BE2C (cell line): ENCODE measurements around the gene MBOAT1.

ENCODE experiments used
- DNase-seq: peaks from one replicate; pipeline ENCODE4 v3.0.0-alpha.2; 2020
- H3K27me3 ChIP-seq: fragments of 250-450 bp; sonication (Bioruptor Pico); 2 replicates; pipeline ENCODE4 v1.5.1; 2020; ENCODE audit warnings: mild to moderate bottlenecking
- H3K36me3 ChIP-seq: fragments of 250-450 bp; sonication (Bioruptor Pico); 2 replicates; pipeline ENCODE4 v1.5.1; 2020; ENCODE audit warnings: mild to moderate bottlenecking
- H3K4me1 ChIP-seq: fragments of 250-450 bp; sonication (Bioruptor Pico); 2 replicates; pipeline ENCODE4 v1.5.1; 2020
- H3K4me3 ChIP-seq: 2 replicates; pipeline ENCODE4 v1.5.1; 2011; ENCODE audit warnings: low read depth, low read length
- H3K9me3 ChIP-seq: fragments of 250-450 bp; sonication (Bioruptor Pico); 2 replicates; pipeline ENCODE4 v1.5.1; 2020
- CTCF ChIP-seq: IDR thresholded peaks from 2 replicates; pipeline ENCODE4 v1.5.1; 2012; ENCODE audit warnings: mild to moderate bottlenecking, low read depth, low read length

MBOAT1 gene

GRCh38 chr6:20241102-20241501, 28.8 kb upstream of the MBOAT1 start:
- TF ChIP-seq CTCF = no peak
- Histone ChIP-seq H3K36me3 (no peaks in the 10 kb centered on the region), H3K4me3 (no peak overlapping the region), H3K27me3 (no peaks in the 10 kb centered on the region), H3K9me3 (no peaks in the 10 kb centered on the region), H3K4me1 (no peaks in the 10 kb centered on the region)
- DNase-seq = no peak

GRCh38 chr6:20238688-20239587, 26.7 kb upstream of the MBOAT1 start:
- TF ChIP-seq CTCF = no peak
- no peaks in the 10 kb centered on the region for H3K36me3 ChIP-seq
- H3K4me3 ChIP-seq = no peak overlapping the region
- no peaks in the 10 kb centered on the region for H3K4me1 ChIP-seq
- no peak for DNase-seq
- H3K27me3 ChIP-seq = peaks cover 7% of the 10 kb centered on the region
- no peaks in the 10 kb centered on the region for H3K9me3 ChIP-seq

- H3K4me1 ChIP-seq = no peaks in the 10 kb centered on the region
- no peaks in the 10 kb centered on the region for H3K36me3 ChIP-seq
- no peaks in the 10 kb centered on the region for H3K9me3 ChIP-seq
- H3K4me3 ChIP-seq = no peak overlapping the region
- DNase-seq = no peak
- no peak for TF ChIP-seq CTCF
- peaks cover 7% of the 10 kb centered on the region for H3K27me3 ChIP-seq
Measured at GRCh38 chr6:20237677-20238460, 25.6 kb upstream of the MBOAT1 start.

GRCh38 chr6:20236909-20237600, 24.8 kb upstream of the MBOAT1 start:
- TF ChIP-seq CTCF = no peak
- no peak for DNase-seq
- no peak overlapping the region for H3K4me3 ChIP-seq
- no peaks in the 10 kb centered on the region for H3K36me3 ChIP-seq
- no peaks in the 10 kb centered on the region for H3K4me1 ChIP-seq
- no peaks in the 10 kb centered on the region for H3K9me3 ChIP-seq
- H3K27me3 ChIP-seq = peaks cover 7% of the 10 kb centered on the region

- no peak for DNase-seq
- Histone ChIP-seq H3K4me1 (no peaks in the 10 kb centered on the region), H3K27me3 (peaks cover 7% of the 10 kb centered on the region), H3K9me3 (no peaks in the 10 kb centered on the region), H3K4me3 (no peak overlapping the region), H3K36me3 (no peaks in the 10 kb centered on the region)
- TF ChIP-seq CTCF = no peak
Measured at GRCh38 chr6:20236344-20236743, 24.1 kb upstream of the MBOAT1 start.
